Colonic mucosa (tissue), 4 donors: ENCODE data around the gene SIPA1. TPM values are rescaled to one million over a fixed set of nuclear protein-coding genes. Genes with fewer than 3 reads are reported as not detected.

Experiments used
- DNase-seq: peaks from one replicate; pipeline ENCODE4 v3.0.0-alpha.2; 2020
- H3K27ac ChIP-seq: fragments of 200-600 bp; one replicate; pipeline ENCODE4 v1.8.0; 2021
- H3K27me3 ChIP-seq: fragments of 200-600 bp; one replicate; pipeline ENCODE4 v1.8.0; 2021
- H3K36me3 ChIP-seq: fragments of 200-600 bp; one replicate; pipeline ENCODE4 v1.8.0; 2021
- H3K4me1 ChIP-seq: fragments of 200-600 bp; one replicate; pipeline ENCODE4 v1.8.0; 2021; ENCODE audit warnings: mild to moderate bottlenecking
- H3K4me3 ChIP-seq: fragments of 200-600 bp; one replicate; pipeline ENCODE4 v1.8.0; 2021
- H3K9ac ChIP-seq, 2 donors: one replicate each; pipeline ENCODE4 v1.7.0; 2013; ENCODE audit warnings: control low read depth in 2 of 2, low read depth in 2 of 2, low read length in 2 of 2
- H3K9me3 ChIP-seq: fragments of 200-600 bp; one replicate; pipeline ENCODE4 v1.8.0; 2021
- CTCF ChIP-seq: fragments of 200-600 bp; IDR thresholded peaks from one replicate; pipeline ENCODE4 v1.8.0; 2022; ENCODE audit warnings: antibody characterized with exemption, mild to moderate bottlenecking
- intact Hi-C: fragments of 100-400 bp; cut with DNase I; formaldehyde crosslinking; loops from one replicate; pipeline ENCODE4 v1.14.1; 2022
- total RNA-seq, 2 donors: library from RNA; stranded (reverse); fragmentation: NEBNext Ultra II Directional in 1 of 2; extraction: Animal tissue kit (Norgen Biotek cat#: 25700) in 1 of 2; gene quantifications; one replicate each; pipeline ENCODE4 v1.2.1, GENCODE V29; 2021
- donor health status: healthy.
- donor health status: DM: no; HTN: no; CAD: no.
- donor health status: DM: no; HTN: no; CAD: no.

Gene SIPA1
- total RNA-seq, 2 donors from 2014 or later, result 21.0 to 33.0 TPM

GRCh38 chr11:65613091-65613928 lies 24.6 kb upstream of the SIPA1 start:
- Histone ChIP-seq H3K9me3 (no peaks in the 10 kb centered on the region), H3K4me3 (peak overlapping the region; percentile 90), H3K27me3 (no peaks in the 10 kb centered on the region), H3K4me1 (peaks cover 36% of the 10 kb centered on the region), H3K36me3 (peaks cover 3% of the 10 kb centered on the region), H3K9ac (peak overlapping the region; percentile 76 to 96), H3K27ac (peak overlapping the region; percentile 98)
- intact Hi-C loops, result loop anchor here (5.0 kb wide), 1 partner anchor 71 kb away; no protein-coding TSS in a partner anchor
- peak; percentile 50 for DNase-seq
- no peak for TF ChIP-seq CTCF

- H3K9ac ChIP-seq, result peak within 1 kb of the TSS; percentile 84 to 96
- intact Hi-C loops, result no loop called here
- peak; percentile 100 for DNase-seq
- H3K4me1 ChIP-seq, result peaks cover 34% of the 10 kb centered on the region
- TF ChIP-seq CTCF, result no peak
- peaks cover 14% of the 10 kb centered on the region for H3K36me3 ChIP-seq
- peak within 1 kb of the TSS; percentile 98 for H3K27ac ChIP-seq
- no peaks in the 10 kb centered on the region for H3K9me3 ChIP-seq
- no peaks in the 10 kb centered on the region for H3K27me3 ChIP-seq
- peak within 1 kb of the TSS; percentile 96 for H3K4me3 ChIP-seq
Measured at GRCh38 chr11:65615229-65615949, 22.5 kb upstream of the SIPA1 start, which contains the start of gene PCNX3. Gene PCNX3, plus strand, starts transcription at chr11:65615776. Its CDS starts 536 bp downstream, at chr11:65616312.

GRCh38 chr11:65615950-65616574 lies 21.8 kb upstream of the SIPA1 start:
- Histone ChIP-seq H3K4me3 (peak overlapping the region; percentile 96), H3K4me1 (peaks cover 29% of the 10 kb centered on the region), H3K27me3 (no peaks in the 10 kb centered on the region), H3K27ac (peak overlapping the region; percentile 83), H3K36me3 (peaks cover 14% of the 10 kb centered on the region), H3K9ac (peak overlapping the region; percentile 84 to 96), H3K9me3 (no peaks in the 10 kb centered on the region)
- intact Hi-C loops, result no loop called here
- DNase-seq, result peak; percentile 62
- no peak for TF ChIP-seq CTCF

GRCh38 chr11:65616575-65617001 lies 21.3 kb upstream of the SIPA1 start:
- Histone ChIP-seq H3K9ac (peak overlapping the region; percentile 84 to 96), H3K36me3 (peaks cover 14% of the 10 kb centered on the region), H3K4me3 (peak overlapping the region; percentile 96), H3K27me3 (no peaks in the 10 kb centered on the region), H3K4me1 (peaks cover 29% of the 10 kb centered on the region), H3K27ac (no peak overlapping the region), H3K9me3 (no peaks in the 10 kb centered on the region)
- intact Hi-C loops, result no loop called here
- DNase-seq, result no peak
- TF ChIP-seq CTCF, result no peak
